Measurements from ENCODE around the gene TET2.

TET2 gene

GRCh38 chr4:105329081-105329480 is 182.4 kb downstream of the TET2 start:
- FAIRE-seq: no peak
- TF ChIP-seq CTCF (IDR thresholded peaks at IDR 0.05; ENCODE audit: insufficient read depth, missing control alignments): no peak
- DNase-seq (ENCODE audit: insufficient read length, low spot score): no peak

Measured in D721Med (cell line).